ENCODE results near the gene B4GALNT4.

DNA sequence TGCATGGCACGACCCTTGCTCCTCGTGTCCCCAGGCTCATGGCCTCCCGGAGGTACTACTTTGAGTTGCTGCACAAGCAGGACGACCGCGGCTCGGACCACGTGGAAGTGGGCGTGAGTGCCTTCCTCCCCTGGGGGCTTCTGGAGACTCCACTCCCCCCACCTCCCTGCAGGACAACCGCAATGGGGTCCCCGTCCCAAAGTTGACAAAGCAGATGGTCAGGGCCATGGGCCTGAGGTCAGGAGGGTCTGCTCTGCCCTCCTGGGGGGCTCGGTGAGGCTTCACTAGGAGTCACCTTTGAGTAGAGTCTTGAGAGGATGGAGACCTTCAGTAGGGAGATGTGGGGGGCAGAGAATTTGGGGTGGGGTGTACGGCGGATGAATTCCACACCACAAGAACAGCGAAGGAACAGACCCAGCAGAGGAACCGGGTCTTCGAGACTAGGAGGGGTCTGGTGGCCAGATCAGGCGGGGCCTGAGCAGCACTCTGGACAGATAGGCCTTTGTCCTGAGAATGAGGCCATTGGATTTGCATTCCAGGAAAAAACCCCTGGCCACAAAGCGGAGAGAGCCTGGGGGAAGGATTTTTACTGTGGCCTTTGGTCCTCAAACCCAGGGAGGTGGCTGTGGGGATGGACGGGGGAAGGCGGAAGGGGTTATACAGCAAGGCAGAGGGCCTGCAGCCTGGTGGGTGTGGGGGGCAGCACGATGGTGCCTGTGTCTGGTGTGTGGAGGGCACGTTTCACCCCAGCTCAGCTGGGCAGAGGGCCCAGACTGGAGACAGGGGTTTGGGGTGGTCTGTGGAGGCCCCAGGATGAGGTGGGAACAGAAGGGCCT lies 4.6 kb downstream of the B4GALNT4 start:
- no peak for TF ChIP-seq CTCF (IDR thresholded peaks at IDR 0.05; ENCODE audit: borderline replicate concordance, extremely low read depth, low read length, poor library complexity, severe bottlenecking)
- TF ChIP-seq EZH2 (IDR thresholded peaks at IDR 0.05; ENCODE audit: borderline replicate concordance, low read depth, low read length, severe bottlenecking) = no peak

All from DND-41 (cell line).